ENCODE results near the gene LRCH1.

DNA sequence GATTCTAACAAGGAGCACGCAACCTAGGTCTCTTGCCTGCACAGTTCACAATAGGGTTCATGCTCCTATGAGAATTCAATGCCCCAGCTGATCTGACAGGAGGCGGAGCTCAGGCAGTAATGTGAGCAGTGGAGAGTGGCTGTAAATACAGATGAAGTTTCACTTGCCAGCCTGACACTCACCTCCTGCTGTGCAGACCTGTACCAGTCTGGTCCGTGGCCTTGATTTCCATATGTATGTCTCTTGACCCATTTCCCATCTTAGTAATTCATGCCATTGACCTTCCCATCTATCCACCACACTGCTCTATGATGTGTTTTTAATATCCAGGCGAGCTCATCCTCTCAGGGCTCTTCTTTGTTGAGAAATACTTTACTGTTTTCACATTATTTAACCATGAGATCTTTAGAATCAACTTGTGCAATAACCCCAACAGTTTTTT is 95.2 kb downstream of the LRCH1 start:
- TF ChIP-seq, protein P1, sequence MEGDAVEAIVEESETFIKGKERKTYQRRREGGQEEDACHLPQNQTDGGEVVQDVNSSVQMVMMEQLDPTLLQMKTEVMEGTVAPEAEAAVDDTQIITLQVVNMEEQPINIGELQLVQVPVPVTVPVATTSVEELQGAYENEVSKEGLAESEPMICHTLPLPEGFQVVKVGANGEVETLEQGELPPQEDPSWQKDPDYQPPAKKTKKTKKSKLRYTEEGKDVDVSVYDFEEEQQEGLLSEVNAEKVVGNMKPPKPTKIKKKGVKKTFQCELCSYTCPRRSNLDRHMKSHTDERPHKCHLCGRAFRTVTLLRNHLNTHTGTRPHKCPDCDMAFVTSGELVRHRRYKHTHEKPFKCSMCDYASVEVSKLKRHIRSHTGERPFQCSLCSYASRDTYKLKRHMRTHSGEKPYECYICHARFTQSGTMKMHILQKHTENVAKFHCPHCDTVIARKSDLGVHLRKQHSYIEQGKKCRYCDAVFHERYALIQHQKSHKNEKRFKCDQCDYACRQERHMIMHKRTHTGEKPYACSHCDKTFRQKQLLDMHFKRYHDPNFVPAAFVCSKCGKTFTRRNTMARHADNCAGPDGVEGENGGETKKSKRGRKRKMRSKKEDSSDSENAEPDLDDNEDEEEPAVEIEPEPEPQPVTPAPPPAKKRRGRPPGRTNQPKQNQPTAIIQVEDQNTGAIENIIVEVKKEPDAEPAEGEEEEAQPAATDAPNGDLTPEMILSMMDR (IDR thresholded peaks at IDR 0.05): no peak
- no peak for TF ChIP-seq POLR2A (IDR thresholded peaks at IDR 0.05)
